ENCODE results near the gene SLIT1.

- TF ChIP-seq POLR2AphosphoS5 (IDR thresholded peaks at IDR 0.05; ENCODE audit: low read depth, low read length) (no peak), POLR2A (IDR thresholded peaks at IDR 0.05; ENCODE audit: low read depth, low read length) (no peak), TAF1 (IDR thresholded peaks at IDR 0.05; ENCODE audit: borderline replicate concordance, low read depth, low read length) (no peak)
Measured at GRCh38 chr10:97032624-97033023, 153.1 kb downstream of the SLIT1 start.

Measured in GM12892 (cell line).